IMR-90 (cell line): Measurements from ENCODE around the gene HES7. TPM values are rescaled to one million over a fixed set of nuclear protein-coding genes. Genes with fewer than 3 reads are reported as not detected.

ENCODE experiments used
- ATAC-seq: fragments of 200-7000 bp; cut with Tn5 transposase; 2 replicates; pipeline ENCODE4 v1.9.1; 2020; ENCODE audit warnings: low read depth, mild to moderate bottlenecking, moderate library complexity
- BruUV-seq: library from RNA; stranded (reverse); fragments of 400-500 nt; replicated peaks from 2 replicates; lab custom pipeline; 2021; lab: Mats Ljungman, UMichigan
- CTCF ChIA-PET: fragments of 300-600 bp; formaldehyde crosslinking; extraction: SDS; loops from one replicate; lab custom pipeline; 2021; ENCODE audit warnings: antibody characterized with exemption; lab: Yijun Ruan, JAX
- POLR2A ChIA-PET: fragments of 300-600 bp; sonication (Branson Sonifier 250); formaldehyde crosslinking; loops from one replicate; lab custom pipeline; 2022; ENCODE audit warnings: antibody characterized with exemption; ENCODE audit not compliant: unreplicated experiment; lab: Charles Lee
- DNase-seq: peaks from one replicate; pipeline ENCODE4 v3.0.0; 2013
- H2AFZ ChIP-seq: replicated peaks from 2 replicates; pipeline ENCODE3; 2013; ENCODE audit warnings: low read length, mild to moderate bottlenecking; ENCODE audit not compliant: poor library complexity
- H2AK5ac ChIP-seq: 2 replicates; pipeline ENCODE4 v1.6.1; 2013; ENCODE audit warnings: low read depth, low read length, inconsistent platforms
- H2AK9ac ChIP-seq: replicated peaks from 2 replicates; pipeline ENCODE3; 2013; ENCODE audit warnings: mild to moderate bottlenecking, low read depth, low read length, moderate library complexity; ENCODE audit not compliant: poor library complexity
- H2BK120ac ChIP-seq: 2 replicates; pipeline ENCODE4 v1.6.1; 2013; ENCODE audit warnings: low read depth, low read length, inconsistent platforms
- H2BK15ac ChIP-seq: 3 replicates; pipeline ENCODE4 v1.6.1; 2013; ENCODE audit warnings: low read depth, low read length, inconsistent platforms
- H2BK20ac ChIP-seq: 2 replicates; pipeline ENCODE4 v1.6.1; 2013; ENCODE audit warnings: low read depth, mild to moderate bottlenecking, inconsistent platforms, low read length, moderate library complexity
- H2BK5ac ChIP-seq: 2 replicates; pipeline ENCODE4 v1.6.1; 2013; ENCODE audit warnings: mild to moderate bottlenecking, low read depth, low read length, inconsistent platforms; ENCODE audit not compliant: poor library complexity, severe bottlenecking
- H3K14ac ChIP-seq: replicated peaks from 2 replicates; pipeline ENCODE4 v1.6.1; 2013; ENCODE audit warnings: low read depth, low read length, inconsistent platforms
- H3K18ac ChIP-seq: 2 replicates; pipeline ENCODE4 v1.6.1; 2013; ENCODE audit warnings: low read depth, low read length, control low read depth
- H3K23ac ChIP-seq: 2 replicates; pipeline ENCODE4 v1.6.1; 2013; ENCODE audit warnings: low read depth, low read length, inconsistent platforms
- H3K27ac ChIP-seq: 2 replicates; pipeline ENCODE4 v1.5.1; 2013; ENCODE audit warnings: mild to moderate bottlenecking, control low read depth, low read length; ENCODE audit not compliant: insufficient read depth
- H3K27me3 ChIP-seq: 2 replicates; pipeline ENCODE4 v1.6.1; 2013; ENCODE audit warnings: low read length; ENCODE audit not compliant: control insufficient read depth, insufficient read depth
- H3K36me3 ChIP-seq: 2 replicates; pipeline ENCODE4 v1.6.1; 2013; ENCODE audit warnings: low read length, mixed read lengths; ENCODE audit not compliant: control insufficient read depth, insufficient read depth
- H3K4ac ChIP-seq: 2 replicates; pipeline ENCODE4 v1.6.1; 2013; ENCODE audit warnings: low read depth, low read length, inconsistent platforms
- H3K4me1 ChIP-seq: 2 replicates; pipeline ENCODE4 v1.6.1; 2013; ENCODE audit warnings: low read length, mixed read lengths; ENCODE audit not compliant: control insufficient read depth, insufficient read depth
- H3K4me2 ChIP-seq: 2 replicates; pipeline ENCODE4 v1.6.1; 2013; ENCODE audit warnings: low read depth, mild to moderate bottlenecking, control low read depth, low read length, moderate library complexity
- H3K4me3 ChIP-seq: 2 replicates; pipeline ENCODE4 v1.5.1; 2013; ENCODE audit warnings: low read depth, mild to moderate bottlenecking, control low read depth, low read length, moderate library complexity; ENCODE audit not compliant: insufficient read depth
- H3K56ac ChIP-seq: 2 replicates; pipeline ENCODE4 v1.6.1; 2013; ENCODE audit warnings: low read length, inconsistent platforms; ENCODE audit not compliant: insufficient read depth; ENCODE audit errors: extremely low read depth
- H3K79me1 ChIP-seq, 2 experiments: 2 replicates each; pipeline ENCODE4 v1.6.1; 2013; ENCODE audit warnings: low read length in 2 of 2, inconsistent platforms in 1 of 2, low read depth in 1 of 2
- H3K9ac ChIP-seq: 2 replicates; pipeline ENCODE4 v1.6.1; 2013; ENCODE audit warnings: low read depth, low read length, control low read depth
- H3K9me1 ChIP-seq: 2 replicates; pipeline ENCODE4 v1.6.1; 2013; ENCODE audit warnings: low read length, inconsistent platforms; ENCODE audit not compliant: insufficient read depth
- H3K9me3 ChIP-seq: 2 replicates; pipeline ENCODE4 v1.6.1; 2013; ENCODE audit warnings: low read length; ENCODE audit not compliant: control insufficient read depth, insufficient read depth
- H4K20me1 ChIP-seq: 2 replicates; pipeline ENCODE4 v1.6.1; 2013; ENCODE audit warnings: low read length, inconsistent platforms; ENCODE audit not compliant: insufficient read depth
- H4K5ac ChIP-seq: 2 replicates; pipeline ENCODE4 v1.6.1; 2013; ENCODE audit warnings: mild to moderate bottlenecking, low read depth, low read length, control low read depth
- H4K8ac ChIP-seq, 2 experiments: 2 replicates each; pipeline ENCODE4 v1.6.1; 2013; ENCODE audit warnings: low read depth in 2 of 2, low read length in 2 of 2, control low read depth in 1 of 2, inconsistent platforms in 1 of 2
- H4K91ac ChIP-seq: 2 replicates; pipeline ENCODE4 v1.6.1; 2013; ENCODE audit warnings: low read depth, low read length, inconsistent platforms; ENCODE audit not compliant: insufficient read depth
- BHLHE40 ChIP-seq: fragments of 150-350 bp; IDR thresholded peaks from 2 replicates; pipeline ENCODE4 v1.6.1; 2016; ENCODE audit warnings: mild to moderate bottlenecking, low read depth, low read length
- RCOR1 ChIP-seq: IDR thresholded peaks from 2 replicates; pipeline ENCODE4 v1.6.1; 2012; ENCODE audit warnings: mild to moderate bottlenecking, low read length, improper control_type of control experiment; ENCODE audit not compliant: insufficient replicate concordance
- USF2 ChIP-seq: fragments of 150-350 bp; IDR thresholded peaks from 2 replicates; pipeline ENCODE4 v1.6.1; 2017; ENCODE audit warnings: mild to moderate bottlenecking, antibody characterized with exemption, low read length, low read depth
- WGBS, 2 experiments: methylation state at CpG; one replicate each; pipeline versions ENCODE4 v1.1.5 to v1.1.7; 2013; ENCODE audit warnings: missing lambda C conversion rate in 2 of 2; ENCODE audit not compliant: insufficient read length in 1 of 2; ENCODE audit errors: extremely low coverage in 2 of 2; 5-methylcytosine and 5-hydroxymethylcytosine counted together
- dilution Hi-C: fragments of 300-500 bp; cut with HindIII; formaldehyde crosslinking; loops from one replicate; pipeline ENCODE4 v1.14.3; 2018; ENCODE audit warnings: low sequenced_read_pairs; ENCODE audit not compliant: unreplicated experiment
- in situ Hi-C: fragments of 300-500 bp; cut with MboI; formaldehyde crosslinking; loops from 3 replicates; pipeline ENCODE4 v1.14.3; 2019; ENCODE audit warnings: low sequenced_read_pairs, inconsistent platforms, mixed read lengths
- intact Hi-C: fragments of 100-400 bp; cut with micrococcal nuclease; formaldehyde crosslinking; loops from 2 replicates; pipeline ENCODE4 v1.10.0; 2022
- polyA plus RNA-seq, 3 experiments: library from polyadenylated mRNA; depleted of rRNA; stranded (reverse); fragments of >200 nt; gene quantifications; 2 replicates each; pipeline ENCODE4 v1.2.3, GENCODE V29; 2012; ENCODE audit warnings: low replicate concordance in 1 of 3
- total RNA-seq: library from RNA; depleted of rRNA; stranded (reverse); fragments of >200 nt; gene quantifications from 2 replicates; pipeline ENCODE4 v1.2.3, GENCODE V29; 2012

Gene HES7
- total and polyA plus RNA-seq, 2 of the 4 experiments (the other 2 are of a cell fraction): 0.43 TPM; not detected in 1

- no peak overlapping the region for H3K9ac ChIP-seq
- H2AFZ ChIP-seq: no peak overlapping the region
- no peak overlapping the region for H2BK15ac ChIP-seq
- H3K4me3 ChIP-seq: no peak overlapping the region
- no peak for TF ChIP-seq BHLHE40
- TF ChIP-seq USF2: no peak
- TF ChIP-seq RCOR1: no peak
- no peaks in the 10 kb centered on the region for H3K9me1 ChIP-seq
- dilution Hi-C loops: no loop called here
- no peaks in the 10 kb centered on the region for H3K4me1 ChIP-seq
- no peak overlapping the region for H4K91ac ChIP-seq
- H3K79me1 ChIP-seq: no peaks in the 10 kb centered on the region
- no peak overlapping the region for H3K14ac ChIP-seq
- no peak overlapping the region for H2AK5ac ChIP-seq
- no peaks in the 10 kb centered on the region for H3K9me3 ChIP-seq
- peaks cover 75% of the 10 kb centered on the region for H3K27me3 ChIP-seq
- intact Hi-C loops: no loop called here
- no peaks in the 10 kb centered on the region for H4K20me1 ChIP-seq
- H3K56ac ChIP-seq: no peak overlapping the region
- H3K23ac ChIP-seq: no peak overlapping the region
- in situ Hi-C loops: loop anchor here (25.0 kb wide), 2 partner anchors 224 to 674 kb away; partner anchors contain the start of genes ARHGEF15 and SPDYE4
- H3K4ac ChIP-seq: no peak overlapping the region
- POLR2A ChIA-PET: no interaction called here
- ATAC-seq (no peak), DNase-seq (no peak)
- H3K36me3 ChIP-seq: no peaks in the 10 kb centered on the region
- no peak overlapping the region for H2AK9ac ChIP-seq
- H3K4me2 ChIP-seq: no peak overlapping the region
- H4K5ac ChIP-seq: no peak overlapping the region
- no peak overlapping the region for H2BK120ac ChIP-seq
- no TSS peak for BruUV-seq
- H2BK20ac ChIP-seq: no peak overlapping the region
- no CpG with 5 or more reads among the region's 5 CpGs for WGBS, 2 experiments
- no peak overlapping the region for H3K18ac ChIP-seq
- H4K8ac ChIP-seq: no peak overlapping the region
- CTCF ChIA-PET: interaction anchor here (1.4 kb wide), 1 partner anchor 31 kb away, joined by 4 read pairs; the partner anchor contains the start of gene ALOXE3
- no peak overlapping the region for H3K27ac ChIP-seq
- H2BK5ac ChIP-seq: no peak overlapping the region
Measured at GRCh38 chr17:8087952-8088230, 36.0 kb downstream of the HES7 start.
